Raji (cell line): ENCODE results near the gene CTSZ.

Experiments used
- POLR2A ChIP-seq: IDR thresholded peaks from 2 replicates; pipeline ENCODE4 v1.6.1; 2011; ENCODE audit warnings: low read depth, low read length, control low read depth; ENCODE audit not compliant: insufficient read depth

Gene CTSZ

DNA sequence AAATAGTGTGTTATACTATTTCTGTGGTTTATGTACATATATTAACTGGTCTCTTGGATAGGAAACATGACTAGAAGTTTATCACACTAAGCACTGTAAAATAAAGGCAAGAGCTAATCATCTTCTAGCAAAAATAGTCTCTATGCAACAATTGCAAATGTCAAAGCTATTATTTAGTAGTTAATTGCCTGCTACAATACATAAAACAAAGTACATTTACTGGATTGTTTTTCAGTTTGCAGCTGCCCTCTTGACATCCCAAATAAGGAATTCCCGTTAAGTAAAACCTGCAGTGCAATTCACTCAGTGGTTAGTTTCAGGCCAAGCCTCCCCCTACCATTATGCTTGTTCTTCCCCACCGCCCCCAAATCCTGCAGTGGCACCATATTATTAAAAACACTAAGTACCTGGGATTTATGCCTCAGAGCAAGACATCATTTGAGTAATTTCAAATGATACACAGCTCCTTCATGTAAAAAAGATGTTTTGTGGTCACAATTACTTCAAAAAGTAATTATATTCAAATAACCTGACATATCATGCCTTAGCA lies 26.6 kb upstream of the CTSZ start:
- TF ChIP-seq POLR2A, result no peak

DNA sequence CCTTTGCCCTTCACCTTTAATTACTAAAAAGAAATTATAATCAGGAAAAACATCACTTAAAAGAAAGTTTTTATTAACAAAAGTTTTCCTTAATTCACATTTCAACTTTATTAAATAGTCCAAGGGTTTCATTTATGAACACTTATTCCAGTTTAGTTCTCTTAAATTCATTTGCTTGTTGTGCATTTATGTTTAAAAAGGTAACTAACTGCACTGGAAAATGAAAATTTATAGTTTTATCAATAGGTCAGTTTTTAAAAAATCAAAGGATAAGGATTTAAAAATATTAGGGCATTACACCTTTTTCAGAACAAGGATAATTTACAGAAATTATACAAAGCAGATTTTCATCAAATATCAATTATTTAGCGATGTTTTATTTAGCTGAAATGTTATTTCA lies 26.0 kb upstream of the CTSZ start:
- no peak for TF ChIP-seq POLR2A

DNA sequence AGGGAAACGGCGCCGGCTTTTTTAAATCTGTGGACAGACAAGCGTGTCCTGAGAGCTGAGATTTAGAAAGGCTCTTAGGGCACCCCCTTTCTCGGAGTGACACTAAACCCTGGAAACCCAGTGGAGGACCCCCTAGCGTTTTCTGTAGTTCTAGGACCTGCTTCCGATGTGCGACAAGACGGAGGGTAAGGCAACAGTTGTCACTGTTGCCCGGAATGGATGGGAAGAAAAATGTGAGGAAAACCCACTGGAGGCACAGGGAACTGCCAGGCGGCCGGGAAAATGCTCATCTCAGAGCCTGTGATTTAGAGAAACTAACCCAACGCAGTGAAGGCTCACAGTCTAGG lies 25.6 kb upstream of the CTSZ start:
- TF ChIP-seq POLR2A, result no peak

DNA sequence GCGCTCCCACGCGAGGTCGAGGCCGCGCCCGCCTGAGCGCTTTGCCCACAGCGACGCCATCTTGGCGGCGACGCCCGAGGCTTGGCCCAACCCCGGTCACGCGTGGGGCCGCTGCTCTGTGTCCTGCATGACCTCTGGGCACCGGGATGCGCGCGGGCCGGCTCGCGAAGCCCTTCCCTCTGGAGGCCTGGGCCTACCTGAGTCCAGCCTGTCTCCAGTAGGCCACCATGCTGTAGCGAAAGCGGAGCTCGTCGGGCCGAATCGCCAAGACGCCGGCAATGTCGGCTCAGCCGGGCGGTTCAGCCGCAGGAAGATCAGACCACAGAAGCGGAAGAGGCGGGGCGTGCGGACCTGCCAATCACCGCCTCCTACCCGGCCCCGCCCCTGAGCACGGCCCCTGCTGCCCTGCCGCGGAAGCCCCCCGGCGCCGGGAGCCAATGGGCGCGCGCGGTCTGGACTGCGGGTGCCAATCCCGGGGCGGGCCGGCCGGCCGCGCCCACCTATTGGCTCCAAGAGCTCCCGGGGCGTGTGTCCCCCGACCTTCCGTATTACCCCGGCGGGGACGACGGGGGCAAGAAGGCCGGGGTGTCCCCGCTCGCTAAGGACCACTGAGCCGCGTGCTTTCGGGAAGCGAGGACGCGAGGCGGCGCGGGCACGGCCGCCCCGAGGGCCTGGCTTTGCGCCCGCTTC lies 25.1 kb upstream of the CTSZ start, which contains the start of gene ATP5F1E:
TSS of gene ATP5F1E (minus strand) at position 313 of the 690 bp plus-strand sequence. CDS start at position 229, 84 bp downstream.
- peak; percentile 94 for TF ChIP-seq POLR2A

DNA sequence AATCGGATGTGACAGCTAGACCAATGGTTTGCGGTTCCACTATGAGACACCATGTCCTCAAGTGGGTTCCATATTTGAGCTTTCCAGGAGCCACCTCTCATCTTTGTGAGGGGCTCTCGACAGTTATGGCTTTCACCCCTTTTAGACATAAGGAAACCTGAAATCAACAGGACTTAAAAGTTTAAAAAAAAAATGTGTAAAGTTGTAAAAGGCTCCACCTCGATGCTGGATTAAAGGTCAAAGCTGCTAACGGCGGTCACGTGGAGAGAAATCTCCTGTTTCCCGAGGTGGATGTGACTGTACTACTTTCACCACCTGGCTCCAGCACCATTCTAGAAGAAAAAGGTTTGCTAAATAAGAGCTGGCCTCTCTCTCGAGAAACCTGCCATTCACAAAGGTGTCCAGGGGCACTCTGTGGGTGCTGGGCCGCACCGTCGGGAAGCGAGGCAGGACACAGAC lies 24.5 kb upstream of the CTSZ start:
- TF ChIP-seq POLR2A, result no peak

DNA sequence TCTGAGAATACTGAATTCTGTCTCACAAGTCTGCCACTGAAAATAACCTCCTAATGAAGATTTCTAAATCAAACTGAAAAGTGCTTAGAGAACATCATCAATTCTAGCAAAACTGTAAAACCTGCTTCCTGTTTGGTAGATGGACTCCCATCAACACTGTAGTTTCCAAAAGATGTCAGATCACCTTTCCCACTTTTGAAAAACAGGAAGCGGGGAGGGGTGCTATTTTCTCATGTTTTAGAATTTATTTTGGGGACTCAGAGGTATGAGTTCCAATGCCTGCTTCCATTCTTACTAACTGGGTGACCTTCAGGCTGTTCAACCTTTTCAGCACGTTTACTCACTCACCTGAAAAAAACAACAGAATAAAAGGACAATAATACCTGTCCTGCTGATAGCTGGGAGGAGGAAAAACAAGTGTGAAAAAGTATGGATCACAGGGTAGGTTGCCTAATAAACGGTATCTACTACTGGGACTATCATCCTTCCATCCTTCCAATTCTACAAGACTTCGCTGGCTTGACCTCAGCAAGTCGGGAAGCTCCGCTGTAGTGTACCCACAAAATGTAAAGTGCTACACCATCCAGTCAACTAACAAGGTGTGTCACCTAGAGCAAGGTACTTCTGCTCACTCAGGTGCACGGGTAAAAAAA lies 24.0 kb upstream of the CTSZ start:
- no peak for TF ChIP-seq POLR2A

DNA sequence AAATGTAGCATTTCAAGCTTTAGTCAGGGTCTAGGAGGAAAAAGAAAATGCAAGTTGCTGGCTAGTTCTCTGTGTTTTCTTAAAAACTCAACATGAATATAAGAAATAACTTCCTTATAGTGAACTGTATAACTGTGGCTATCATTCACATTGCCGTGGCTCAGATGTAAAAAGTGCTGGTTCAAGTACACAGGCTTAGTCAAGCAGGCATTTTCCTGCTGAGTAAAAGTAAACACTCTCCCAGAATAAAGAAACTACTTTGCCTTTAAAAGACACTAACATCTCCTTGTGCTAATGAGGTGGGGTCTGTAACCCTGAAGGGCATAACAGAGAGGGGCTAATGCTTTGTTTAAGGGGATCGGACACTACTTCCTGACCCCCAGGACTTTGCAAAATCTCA lies 21.8 kb upstream of the CTSZ start:
- TF ChIP-seq POLR2A, result no peak

DNA sequence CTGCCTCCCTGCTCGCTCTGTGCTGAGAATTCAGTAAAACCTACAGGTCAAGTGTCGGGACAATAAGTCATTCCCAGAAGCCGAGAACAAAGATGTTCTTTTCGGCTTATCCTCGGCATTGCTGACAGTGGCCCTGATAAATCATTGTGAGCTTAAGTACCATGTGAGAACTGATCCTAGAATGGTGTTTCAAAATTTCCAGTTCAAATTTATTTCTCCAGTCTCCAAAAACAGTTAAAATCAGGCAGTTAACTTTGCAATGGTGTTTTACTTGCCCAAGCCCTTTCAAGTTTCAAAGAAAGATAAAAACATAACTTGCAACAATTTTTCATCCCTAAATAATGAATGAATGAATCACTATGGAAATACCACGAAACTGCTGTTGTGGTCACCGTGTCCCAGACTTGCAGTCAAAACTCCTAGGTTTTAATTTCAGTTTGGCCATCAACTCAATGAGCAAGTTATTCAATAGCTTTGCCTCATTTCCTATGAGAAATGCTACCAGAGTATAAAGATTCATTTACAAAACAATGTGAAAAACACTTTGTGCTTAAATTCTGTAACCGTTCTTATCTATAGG lies 20.8 kb upstream of the CTSZ start:
- no peak for TF ChIP-seq POLR2A

DNA sequence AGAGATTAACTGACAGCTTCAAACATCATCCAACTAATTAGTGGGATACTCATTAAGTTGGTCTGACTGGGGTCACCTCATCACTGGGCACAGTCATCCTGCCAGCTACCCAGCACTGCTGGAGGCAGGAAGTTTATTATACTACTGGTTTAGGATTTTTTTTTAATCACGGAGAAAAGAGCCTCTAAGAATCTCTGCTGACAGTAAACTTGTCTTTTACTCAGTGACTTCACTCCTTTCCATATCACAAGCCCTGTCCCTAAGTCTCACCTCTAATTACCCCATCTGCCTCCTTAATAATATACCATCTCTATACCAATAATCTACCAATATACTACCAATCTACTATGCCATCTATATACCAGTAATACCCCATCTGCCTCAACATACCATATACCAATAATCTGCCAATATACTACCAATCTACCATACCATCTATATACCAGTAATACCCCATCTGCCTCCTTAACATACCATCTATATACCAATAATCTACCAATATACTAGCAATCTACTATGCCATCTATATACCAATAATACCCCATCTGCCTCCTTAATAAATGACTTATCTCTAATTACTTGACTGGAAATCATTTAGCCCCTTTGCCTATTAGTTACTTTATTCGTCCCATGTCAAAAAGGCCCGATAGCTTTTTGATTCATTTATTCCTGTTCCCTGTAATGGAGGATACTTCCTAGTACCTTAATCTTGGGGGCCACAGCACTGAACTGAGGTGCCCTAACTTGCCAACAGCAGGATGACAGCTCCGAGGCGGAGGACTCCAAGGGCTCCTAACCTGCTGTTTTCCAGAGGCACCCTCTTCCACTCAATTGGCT lies 20.1 kb upstream of the CTSZ start:
- no peak for TF ChIP-seq POLR2A

DNA sequence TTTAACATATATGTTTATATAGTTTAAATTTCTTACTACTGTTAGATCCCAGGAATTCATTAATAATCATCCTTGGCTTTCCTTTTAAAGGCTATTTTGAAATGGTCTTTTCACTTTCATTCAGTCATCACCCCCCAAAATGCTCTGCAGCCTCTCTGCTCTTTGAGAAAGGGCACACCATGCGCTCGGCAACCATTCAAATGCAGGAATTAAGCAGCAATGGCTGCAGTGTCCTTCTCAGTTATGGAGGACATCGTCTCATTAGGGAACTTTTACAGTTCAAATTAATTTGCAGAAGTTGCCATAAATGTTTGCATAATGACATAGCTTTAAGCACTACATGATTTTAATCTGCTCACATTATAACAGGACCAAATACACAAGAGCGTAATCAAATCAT lies 18.5 kb upstream of the CTSZ start:
- no peak for TF ChIP-seq POLR2A

DNA sequence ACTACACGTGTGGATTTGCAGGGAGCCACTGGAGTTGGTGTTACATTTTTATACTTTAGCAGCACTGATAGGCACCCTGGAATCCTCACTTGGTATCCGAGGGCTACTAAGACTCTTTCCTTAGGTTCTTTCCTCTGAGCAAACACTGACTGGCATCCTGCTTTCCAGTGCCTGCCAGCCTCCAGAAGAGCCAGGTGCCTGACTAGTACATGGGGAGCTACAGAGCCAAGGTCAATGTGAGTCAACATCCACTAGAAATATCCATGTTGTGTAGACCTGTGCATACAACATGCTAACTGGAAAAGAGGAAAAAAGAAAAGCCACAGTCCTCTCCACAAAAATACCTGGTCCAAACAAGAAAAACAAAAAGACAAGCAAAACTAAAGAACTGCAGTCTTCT lies 18.0 kb upstream of the CTSZ start:
- TF ChIP-seq POLR2A, result no peak

DNA sequence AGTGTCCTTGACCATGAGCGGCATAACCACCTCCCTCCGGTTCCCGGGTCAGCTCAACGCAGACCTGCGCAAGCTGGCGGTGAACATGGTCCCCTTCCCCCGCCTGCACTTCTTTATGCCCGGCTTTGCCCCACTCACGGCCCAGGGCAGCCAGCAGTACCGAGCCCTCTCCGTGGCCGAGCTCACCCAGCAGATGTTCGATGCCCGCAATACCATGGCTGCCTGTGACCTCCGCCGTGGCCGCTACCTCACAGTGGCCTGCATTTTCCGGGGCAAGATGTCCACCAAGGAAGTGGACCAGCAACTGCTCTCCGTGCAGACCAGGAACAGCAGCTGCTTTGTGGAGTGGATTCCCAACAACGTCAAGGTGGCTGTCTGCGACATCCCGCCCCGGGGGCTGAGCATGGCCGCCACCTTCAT lies 17.1 kb upstream of the CTSZ start:
- TF ChIP-seq POLR2A, result no peak

DNA sequence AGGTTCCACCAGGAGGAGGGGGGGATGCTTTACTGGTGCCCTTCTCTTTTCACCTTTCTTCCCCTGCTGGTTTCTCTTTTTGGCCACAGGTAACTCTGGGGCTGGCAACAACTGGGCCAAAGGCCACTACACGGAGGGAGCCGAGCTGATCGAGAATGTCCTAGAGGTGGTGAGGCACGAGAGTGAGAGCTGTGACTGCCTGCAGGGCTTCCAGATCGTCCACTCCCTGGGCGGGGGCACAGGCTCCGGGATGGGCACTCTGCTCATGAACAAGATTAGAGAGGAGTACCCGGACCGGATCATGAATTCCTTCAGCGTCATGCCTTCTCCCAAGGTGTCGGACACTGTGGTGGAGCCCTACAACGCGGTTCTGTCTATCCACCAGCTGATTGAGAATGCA lies 16.6 kb upstream of the CTSZ start:
- no peak for TF ChIP-seq POLR2A

DNA sequence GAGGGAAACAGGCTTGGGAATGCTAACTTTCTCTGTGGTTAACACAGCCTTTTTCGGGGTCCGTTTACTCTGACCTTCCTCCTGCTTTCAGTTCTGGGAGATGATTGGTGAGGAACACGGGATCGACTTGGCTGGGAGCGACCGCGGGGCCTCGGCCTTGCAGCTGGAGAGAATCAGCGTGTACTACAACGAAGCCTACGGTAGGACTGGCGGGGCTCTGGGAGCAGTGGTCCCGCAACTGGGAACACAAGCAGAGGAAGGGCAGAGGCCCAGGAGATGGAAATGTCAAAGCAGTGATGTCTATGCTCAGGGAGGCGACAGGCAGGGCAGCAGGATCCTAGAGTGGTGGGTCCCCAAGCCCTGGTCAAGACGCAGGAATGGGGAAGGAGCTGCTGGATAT lies 15.7 kb upstream of the CTSZ start:
- TF ChIP-seq POLR2A, result no peak

DNA sequence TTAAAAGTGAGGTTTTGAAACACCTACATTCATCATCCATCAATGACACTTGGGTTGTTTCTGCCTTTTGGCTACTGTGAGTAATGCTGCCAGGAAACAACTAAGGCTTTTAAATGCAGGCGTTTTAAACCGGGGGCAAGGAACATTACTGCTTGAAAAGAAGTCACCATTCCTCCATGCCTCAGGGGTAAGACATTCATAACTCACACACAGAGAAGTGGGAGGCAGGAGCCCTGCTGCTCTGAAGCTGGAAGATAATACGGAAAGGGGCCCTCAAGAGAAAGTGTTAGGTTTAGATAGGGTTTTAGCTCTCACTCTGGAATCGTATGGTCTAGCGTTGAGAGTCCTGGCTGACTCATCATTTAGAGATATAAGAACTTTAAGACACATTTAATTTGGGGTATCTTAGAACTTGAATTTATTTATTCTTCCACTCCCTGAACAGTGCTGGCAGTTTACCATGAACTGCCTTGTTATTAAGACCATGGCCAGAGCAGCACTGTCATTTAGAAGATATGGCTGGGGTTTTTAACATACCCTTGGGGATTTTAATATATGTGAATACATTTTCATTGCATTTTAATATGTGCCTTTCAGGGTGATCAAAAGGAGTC lies 14.0 kb upstream of the CTSZ start:
- no peak for TF ChIP-seq POLR2A
